GM08714 (cell line): ENCODE results near the gene MCM10.

ENCODE experiments used
- H3K4me3 ChIP-seq: fragments of 200-500 bp; sonication (Bioruptor generic); 2 replicates; pipeline ENCODE4 v1.5.1; 2014; ENCODE audit warnings: mild to moderate bottlenecking, low read length, inconsistent platforms
- ZNF274 ChIP-seq: IDR thresholded peaks from 2 replicates; pipeline ENCODE4 v1.6.1; 2012; ENCODE audit warnings: mild to moderate bottlenecking, low read depth, low read length

MCM10 gene

GRCh38 chr10:13247784-13248183, 86.4 kb downstream of the MCM10 start:
- H3K4me3 ChIP-seq: no peak overlapping the region
- TF ChIP-seq ZNF274: no peak

GRCh38 chr10:13253726-13254125, 92.4 kb downstream of the MCM10 start:
- no peak overlapping the region for H3K4me3 ChIP-seq
- TF ChIP-seq ZNF274: no peak

GRCh38 chr10:13256627-13257026, 95.3 kb downstream of the MCM10 start:
- no peak for TF ChIP-seq ZNF274

GRCh38 chr10:13257621-13258140, 96.3 kb downstream of the MCM10 start:
- H3K4me3 ChIP-seq: no peak overlapping the region
- TF ChIP-seq ZNF274: no peak

More at GRCh38 chr10:13256627-13257026, 95.3 kb downstream of the MCM10 start:
- no peak overlapping the region for H3K4me3 ChIP-seq
